Stimulated activated naive CD8-positive, alpha-beta T cell treated with anti-CD3 and anti-CD28 coated beads, Interleukin-15, Interleukin-2, amounts not matched to agents 100 U/mL and 50 U/mL, for 24 hours (primary cell): ENCODE results near the gene CHST6.
"Not testable (repeated sequence)": the region's sequence is repeated elsewhere in the genome, so short reads cannot be mapped to it uniquely, and the experiment has no call there.

Source experiments
- ATAC-seq: fragments of 150-1000 bp; cut with Tn5 transposase; one replicate; pipeline ENCODE4 v1.10.0; 2021
- DNase-seq: peaks from one replicate; pipeline ENCODE4 v3.0.0; 2021

Gene CHST6

GRCh38 chr16:75475420-75475847, 19.8 kb downstream of the CHST6 start:
- ATAC-seq = no peak

GRCh38 chr16:75472908-75473877, 22.0 kb downstream of the CHST6 start:
- no peak for ATAC-seq

More at GRCh38 chr16:75475420-75475847, 19.8 kb downstream of the CHST6 start:
- DNase-seq = no peak

GRCh38 chr16:75471723-75472633, 23.3 kb downstream of the CHST6 start:
- ATAC-seq = peak; percentile 69
- peak; percentile 35 for DNase-seq

More at GRCh38 chr16:75472908-75473877, 22.0 kb downstream of the CHST6 start:
- DNase-seq = no peak

GRCh38 chr16:75466760-75467159, 28.5 kb downstream of the CHST6 start:
- DNase-seq (no peak), ATAC-seq (no peak)

DNA sequence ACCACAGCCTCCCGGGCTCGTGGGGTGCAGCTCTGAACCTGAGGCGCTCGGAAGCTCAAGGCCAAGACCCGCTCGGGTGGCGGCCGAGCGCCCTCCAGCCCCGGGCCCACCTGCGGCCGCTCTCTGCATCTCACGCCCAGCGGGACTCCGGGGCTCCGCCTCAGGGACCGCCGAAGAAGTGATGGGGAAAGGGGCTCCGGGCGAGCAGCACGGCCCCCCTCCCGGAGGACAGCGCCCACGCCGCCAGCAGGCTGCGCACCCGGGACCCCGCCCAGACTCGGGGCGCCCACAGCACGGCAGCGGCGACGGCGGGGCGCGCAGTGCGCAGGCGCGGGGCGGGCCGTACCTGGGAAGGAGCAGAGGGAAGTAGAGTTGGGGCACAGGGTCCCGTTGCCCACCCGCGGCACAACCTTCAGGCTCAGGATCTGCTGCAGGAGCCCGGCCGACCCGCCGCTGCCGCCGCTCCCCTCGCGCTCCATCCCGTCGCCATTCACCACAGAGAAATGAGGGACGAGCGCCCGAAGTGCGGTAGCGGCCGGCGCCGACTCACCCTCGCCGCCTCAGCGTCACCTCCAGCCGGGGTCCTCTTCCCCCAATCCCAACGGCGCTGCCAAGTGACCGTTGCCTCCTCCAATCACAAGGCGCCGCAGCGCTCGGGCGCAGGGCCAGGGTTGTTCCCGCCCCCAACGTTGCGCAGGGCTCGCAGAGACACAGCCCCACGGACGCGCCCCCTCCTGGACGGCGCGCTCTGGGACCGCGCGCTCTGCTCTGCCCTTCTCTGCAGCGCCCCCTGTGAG, 30.9 kb downstream of the CHST6 start, which contains the start of gene TMEM170A:
TMEM170A (minus strand) TSS at position 568 of the 797 bp plus-strand sequence; CDS start at position 479, 89 bp downstream.
- DNase-seq (peak; percentile 100), ATAC-seq (peak; percentile 96)

- ATAC-seq (peak; percentile 1), DNase-seq (peak; percentile 40)
Measured at GRCh38 chr16:75463389-75464121, 31.7 kb downstream of the CHST6 start.

DNA sequence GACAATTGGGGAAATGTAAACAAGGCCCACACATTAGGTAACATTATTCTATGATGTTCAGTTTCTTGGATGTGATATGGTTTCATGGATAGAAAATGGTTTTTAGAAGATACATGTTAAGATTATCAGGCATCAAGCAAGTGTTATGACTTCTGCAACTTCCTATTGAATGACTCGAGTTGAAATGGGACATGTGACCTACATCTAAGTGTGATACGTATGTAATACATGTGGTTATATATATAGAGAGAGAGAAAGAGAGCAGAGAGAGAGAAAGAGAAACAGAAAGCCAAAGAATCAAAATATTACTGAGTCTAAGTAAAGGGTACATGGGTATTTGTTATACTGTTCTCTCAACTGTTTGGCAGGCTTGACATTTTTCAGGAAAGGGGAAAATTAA, 32.4 kb downstream of the CHST6 start:
- ATAC-seq = peak; percentile 14
- no peak for DNase-seq

GRCh38 chr16:75461575-75461974, 33.7 kb downstream of the CHST6 start:
- ATAC-seq = no peak
- no peak for DNase-seq

- DNase-seq (no peak), ATAC-seq (no peak)
Measured at GRCh38 chr16:75460446-75460845, 34.8 kb downstream of the CHST6 start.

DNA sequence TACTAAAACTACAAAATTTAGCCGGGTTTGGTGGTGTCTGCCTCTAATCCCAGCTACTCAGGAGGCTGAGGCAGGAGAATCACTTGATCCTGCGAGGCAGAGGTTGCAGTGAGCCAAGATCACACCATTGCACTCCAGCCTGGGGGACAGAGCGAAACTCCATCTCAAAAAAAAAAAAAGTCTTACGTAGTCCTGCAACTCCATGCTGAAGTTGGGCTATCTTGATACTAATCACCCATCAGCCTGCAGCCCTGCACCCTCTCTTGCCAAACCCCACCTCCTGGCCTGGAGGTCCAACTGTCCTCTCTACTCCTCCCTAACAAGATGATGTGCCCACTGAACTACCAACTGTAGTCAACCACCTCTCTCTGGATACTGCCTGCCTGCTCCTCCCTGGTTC, 35.5 kb downstream of the CHST6 start:
- no peak for DNase-seq
- no peak for ATAC-seq

GRCh38 chr16:75458439-75458838, 36.8 kb downstream of the CHST6 start:
- DNase-seq = no peak
- no peak for ATAC-seq

DNA sequence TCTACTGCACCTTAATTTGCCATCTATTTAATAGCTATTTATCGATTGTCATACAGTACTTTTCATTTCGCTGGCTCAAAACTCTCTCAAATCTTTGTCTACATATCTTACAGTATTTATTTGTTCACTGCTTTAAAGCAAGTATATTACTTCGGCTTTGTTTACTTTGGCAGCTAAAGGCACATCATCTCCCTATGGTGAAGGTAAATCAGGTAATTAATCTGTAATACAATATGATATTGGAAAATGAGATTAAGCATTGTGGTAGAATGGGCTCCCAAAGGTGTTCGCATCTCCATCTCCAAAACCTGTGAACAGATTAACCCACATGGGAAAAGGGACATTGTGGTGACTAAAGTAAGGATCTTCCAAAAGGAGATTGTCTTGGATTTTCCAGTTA, 37.2 kb downstream of the CHST6 start:
- ATAC-seq (no peak), DNase-seq (no peak)

GRCh38 chr16:75457485-75458021, 37.7 kb downstream of the CHST6 start:
- ATAC-seq (no peak), DNase-seq (no peak)

DNA sequence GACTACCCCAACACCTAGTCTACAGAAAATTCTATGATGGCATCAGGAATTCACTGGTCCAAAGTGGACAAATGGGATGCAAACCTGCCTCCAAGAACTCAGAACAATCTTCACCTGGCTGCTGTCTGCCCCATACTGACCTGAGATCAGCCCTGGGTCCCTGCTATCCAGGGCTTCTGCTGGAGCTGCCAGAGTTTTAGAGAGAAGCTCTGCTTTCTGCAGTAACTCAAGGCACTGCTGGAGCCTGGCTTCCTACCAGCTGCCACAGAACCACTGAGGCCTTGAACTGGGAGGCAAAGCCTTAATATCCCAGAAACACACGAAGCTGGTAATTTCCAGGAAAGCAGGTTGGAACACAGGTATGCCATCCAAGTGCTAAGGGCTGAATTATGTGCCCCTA, 38.3 kb downstream of the CHST6 start:
- ATAC-seq (no peak), DNase-seq (no peak)

DNA sequence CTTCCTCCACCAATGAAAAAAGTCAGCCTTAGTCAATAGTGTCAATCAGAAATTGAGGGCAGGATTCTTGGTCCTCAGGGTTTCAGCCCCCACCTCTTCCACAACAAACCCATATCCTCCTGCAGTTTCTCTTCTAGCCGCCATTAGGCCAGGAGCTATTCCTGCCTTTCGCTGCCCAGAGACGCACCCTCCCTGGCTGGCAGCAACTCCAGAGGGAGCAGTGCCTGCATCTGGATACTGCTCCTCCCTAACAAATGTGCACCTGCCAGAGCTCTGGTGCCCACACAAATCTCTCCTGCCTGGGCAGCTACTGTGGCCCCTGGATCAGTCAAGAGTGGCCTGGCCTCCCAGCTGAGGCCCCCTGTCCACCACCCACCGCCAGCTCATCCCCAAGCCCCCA, 38.8 kb downstream of the CHST6 start:
- not testable (repeated sequence) for DNase-seq, ATAC-seq

DNA sequence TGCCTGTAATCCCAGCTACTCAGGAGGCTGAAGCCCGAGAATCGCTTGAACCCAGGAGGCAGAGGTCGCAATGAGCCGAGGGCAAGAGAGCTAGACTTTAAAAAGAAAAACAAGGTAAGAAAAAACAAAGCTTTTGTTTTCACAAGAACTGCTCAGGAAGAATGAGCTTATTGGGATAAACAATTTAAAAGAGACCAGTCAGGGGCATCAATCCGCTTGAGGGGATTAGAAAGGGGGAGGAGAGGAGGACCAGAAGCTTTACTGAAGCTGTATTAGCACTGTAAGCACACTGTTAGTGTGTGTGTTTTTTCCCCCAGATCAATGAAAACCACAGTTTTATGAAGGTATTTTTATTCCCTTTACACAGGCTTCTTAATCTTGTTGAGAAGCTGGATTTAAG, 39.6 kb downstream of the CHST6 start:
- ATAC-seq (no peak), DNase-seq (no peak)

GRCh38 chr16:75452464-75453190, 42.6 kb downstream of the CHST6 start:
- ATAC-seq (no peak), DNase-seq (no peak)

GRCh38 chr16:75446416-75446815, 48.8 kb downstream of the CHST6 start:
- no peak for ATAC-seq

GRCh38 chr16:75445298-75445697, 49.9 kb downstream of the CHST6 start:
- DNase-seq = no peak
- no peak for ATAC-seq

More at GRCh38 chr16:75446416-75446815, 48.8 kb downstream of the CHST6 start:
- DNase-seq = no peak

DNA sequence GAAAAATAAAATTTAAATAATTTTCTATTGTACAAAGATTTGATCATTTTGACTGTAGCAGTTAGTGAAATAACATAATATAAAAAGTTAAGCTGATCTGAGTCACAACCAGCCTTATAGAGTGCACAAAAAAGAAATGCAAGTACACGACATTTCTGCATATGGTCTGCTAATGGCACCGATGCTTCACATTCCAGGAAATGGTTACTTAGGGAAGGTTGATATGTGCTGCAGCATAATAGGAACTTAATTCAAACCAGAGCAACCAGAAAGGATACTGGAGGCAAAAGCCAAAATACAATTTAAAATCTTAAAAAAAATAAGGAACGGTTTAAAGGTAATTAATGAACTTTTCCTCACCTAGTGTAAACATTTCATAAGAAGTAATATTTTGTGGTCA, 51.9 kb downstream of the CHST6 start:
- ATAC-seq = no peak
- DNase-seq = no peak
